Neural cell (in vitro differentiated cells): Measurements from ENCODE around the gene TIGD4. TPM values are rescaled to one million over a fixed set of nuclear protein-coding genes. Genes with fewer than 3 reads are reported as not detected.

Source experiments
- H2AFZ ChIP-seq: fragments of 200-600, 300-800 bp; sonication (generic), shearing (Covaris generic); 2 replicates; pipeline ENCODE4 v1.6.0; 2014; ENCODE audit warnings: low read depth, mild to moderate bottlenecking, antibody characterized with exemption, low read length, moderate library complexity
- H3F3A ChIP-seq: fragments of 200-600 bp; shearing (Covaris generic); 2 replicates; pipeline ENCODE4 v1.6.1; 2016; ENCODE audit warnings: mild to moderate bottlenecking, moderate library complexity, mixed read lengths, antibody characterized with exemption, low read length; ENCODE audit not compliant: insufficient read depth, poor library complexity, severe bottlenecking
- H3K27ac ChIP-seq: fragments of 200-600, 300-800 bp; sonication (generic), shearing (Covaris generic); 2 replicates; pipeline ENCODE4 v1.5.1; 2014; ENCODE audit warnings: mild to moderate bottlenecking, low read length, moderate library complexity
- H3K27me3 ChIP-seq: fragments of 300-800, 200-600 bp; sonication (generic), shearing (Covaris generic); 2 replicates; pipeline ENCODE4 v1.6.0; 2014; ENCODE audit warnings: mild to moderate bottlenecking, low read depth, low read length, moderate library complexity; ENCODE audit not compliant: insufficient read depth
- H3K36me3 ChIP-seq: fragments of 300-800, 200-600 bp; sonication (generic), shearing (Covaris generic); 2 replicates; pipeline ENCODE4 v1.5.1; 2014; ENCODE audit warnings: mild to moderate bottlenecking, antibody characterized with exemption, low read length, moderate library complexity; ENCODE audit not compliant: insufficient read depth
- H3K4me2 ChIP-seq: fragments of 300-800, 200-600 bp; sonication (generic), shearing (Covaris generic); 2 replicates; pipeline ENCODE4 v1.6.0; 2014; ENCODE audit warnings: mild to moderate bottlenecking, low read length
- H3K4me3 ChIP-seq: fragments of 300-800, 200-600 bp; sonication (generic), shearing (Covaris generic); 2 replicates; pipeline ENCODE4 v1.5.1; 2014; ENCODE audit warnings: mild to moderate bottlenecking, low read length, moderate library complexity
- H3K79me2 ChIP-seq: fragments of 200-600 bp; shearing (Covaris generic); replicated peaks from 2 replicates; pipeline ENCODE4 v1.6.0; 2014; ENCODE audit warnings: mild to moderate bottlenecking, low read length, moderate library complexity; ENCODE audit not compliant: insufficient read depth
- H3K9ac ChIP-seq: fragments of 300-800, 200-600 bp; sonication (generic), shearing (Covaris generic); 2 replicates; pipeline ENCODE4 v1.6.1; 2016; ENCODE audit warnings: mild to moderate bottlenecking, low read length, mixed read lengths
- H3K9me2 ChIP-seq: fragments of 200-600 bp; shearing (Covaris generic); 2 replicates; pipeline ENCODE4 v1.6.1; 2016; ENCODE audit warnings: mild to moderate bottlenecking, low read length, mixed read lengths; ENCODE audit not compliant: insufficient read depth
- H3K9me3 ChIP-seq: fragments of 200-600, 300-800 bp; sonication (generic), shearing (Covaris generic); 2 replicates; pipeline ENCODE4 v1.6.1; 2016; ENCODE audit warnings: mild to moderate bottlenecking, mixed run types, low read length, moderate library complexity, mixed read lengths
- H4K20me1 ChIP-seq: fragments of 200-600 bp; shearing (Covaris generic); 2 replicates; pipeline ENCODE4 v1.6.1; 2016; ENCODE audit warnings: mild to moderate bottlenecking, mixed run types; ENCODE audit not compliant: insufficient read depth
- CTCF ChIP-seq: fragments of 450-650 bp; IDR thresholded peaks from 2 replicates; pipeline ENCODE4 v1.5.1; 2014; ENCODE audit warnings: antibody characterized with exemption, mild to moderate bottlenecking, moderate library complexity; ENCODE audit not compliant: poor library complexity, severe bottlenecking
- EP300 ChIP-seq: fragments of 450-650 bp; conservative IDR thresholded peaks from 2 replicates; pipeline ENCODE4 v1.6.1; 2014; ENCODE audit warnings: antibody characterized with exemption, mild to moderate bottlenecking, moderate library complexity; ENCODE audit not compliant: poor library complexity, severe bottlenecking
- EZH2 ChIP-seq: fragments of 200-600, 300-800 bp; shearing (Covaris generic), sonication (generic); IDR thresholded peaks from 2 replicates; pipeline ENCODE4 v1.6.1; 2014; ENCODE audit warnings: antibody characterized with exemption, low read length, borderline replicate concordance, mild to moderate bottlenecking; ENCODE audit not compliant: insufficient read depth, poor library complexity, severe bottlenecking
- MXI1 ChIP-seq: fragments of 450-650 bp; conservative IDR thresholded peaks from 2 replicates; pipeline ENCODE4 v1.6.1; 2014; ENCODE audit warnings: antibody characterized with exemption, mild to moderate bottlenecking; ENCODE audit not compliant: poor library complexity, severe bottlenecking
- POLR2AphosphoS5 ChIP-seq: IDR thresholded peaks from 2 replicates; pipeline ENCODE4 v1.6.1; 2012
- RAD21 ChIP-seq: fragments of 450-650 bp; conservative IDR thresholded peaks from 2 replicates; pipeline ENCODE4 v1.6.1; 2014; ENCODE audit warnings: antibody characterized with exemption, mild to moderate bottlenecking, moderate library complexity
- REST ChIP-seq: IDR thresholded peaks from 2 replicates; pipeline ENCODE4 v1.6.1; 2012; ENCODE audit warnings: borderline replicate concordance
- SMC3 ChIP-seq: fragments of 450-650 bp; conservative IDR thresholded peaks from 2 replicates; pipeline ENCODE4 v1.6.1; 2014; ENCODE audit warnings: antibody characterized with exemption, mild to moderate bottlenecking, moderate library complexity; ENCODE audit not compliant: poor library complexity
- TAF1 ChIP-seq: IDR thresholded peaks from 2 replicates; pipeline ENCODE4 v1.6.1; 2012; ENCODE audit warnings: low read depth
- polyA plus RNA-seq: library from polyadenylated mRNA; depleted of rRNA; stranded (reverse); fragments of >200 nt; gene quantifications from 2 replicates; pipeline ENCODE4 v1.2.3, GENCODE V29; 2014

TIGD4 gene
- polyA plus RNA-seq, 1 donor from 2014 or later, result 3.3 TPM

GRCh38 chr4:152825336-152825735, 45.8 kb upstream of the TIGD4 start:
- H3K9me2 ChIP-seq, result no peaks in the 10 kb centered on the region
- no peak overlapping the region for H2AFZ ChIP-seq
- no peaks in the 10 kb centered on the region for H3K27me3 ChIP-seq
- H3K36me3 ChIP-seq, result peaks cover 4% of the 10 kb centered on the region
- no peak overlapping the region for H3K4me3 ChIP-seq
- no peak overlapping the region for H3K4me2 ChIP-seq
- no peaks in the 10 kb centered on the region for H3F3A ChIP-seq
- H4K20me1 ChIP-seq, result no peaks in the 10 kb centered on the region
- H3K9me3 ChIP-seq, result no peaks in the 10 kb centered on the region
- H3K9ac ChIP-seq, result no peak overlapping the region
- no peaks in the 10 kb centered on the region for H3K79me2 ChIP-seq
- no peak overlapping the region for H3K27ac ChIP-seq
- TF ChIP-seq REST (no peak), POLR2AphosphoS5 (no peak), RAD21 (no peak), MXI1 (no peak), EZH2 (no peak), EP300 (no peak), CTCF (no peak), TAF1 (no peak), SMC3 (no peak)

- Histone ChIP-seq H3K4me2 (no peak overlapping the region), H3K27ac (no peak overlapping the region), H3K79me2 (no peaks in the 10 kb centered on the region), H2AFZ (no peak overlapping the region), H3K9ac (no peak overlapping the region), H3K4me3 (no peak overlapping the region), H3K9me3 (no peaks in the 10 kb centered on the region), H3K27me3 (no peaks in the 10 kb centered on the region), H3K36me3 (no peaks in the 10 kb centered on the region), H3K9me2 (no peaks in the 10 kb centered on the region), H3F3A (no peaks in the 10 kb centered on the region), H4K20me1 (no peaks in the 10 kb centered on the region)
- TF ChIP-seq REST (no peak), EZH2 (no peak), TAF1 (no peak), MXI1 (no peak), EP300 (no peak), RAD21 (no peak), CTCF (no peak), POLR2AphosphoS5 (no peak), SMC3 (no peak)
Observed at GRCh38 chr4:152824561-152824960, 45.0 kb upstream of the TIGD4 start.
